OCI-LY1 (cell line): ENCODE results near the gene SEMA3D.

Source experiments
- CTCF ChIP-seq: fragments of 200-600 bp; sonication (generic), shearing (Covaris generic); IDR thresholded peaks from 2 replicates; pipeline ENCODE4 v1.5.1; 2017; ENCODE audit warnings: mild to moderate bottlenecking, antibody characterized with exemption, low read length, moderate library complexity, mixed read lengths
- EZH2 ChIP-seq: fragments of 200-600 bp; sonication (generic), shearing (Covaris generic); IDR thresholded peaks from 2 replicates; pipeline ENCODE4 v1.8.0; 2017; ENCODE audit warnings: borderline replicate concordance, mixed run types, mild to moderate bottlenecking, antibody characterized with exemption, low read length, moderate library complexity, mixed read lengths

GRCh38 chr7:85004402-85004801 is 182.5 kb downstream of the SEMA3D start:
- TF ChIP-seq CTCF (no peak), EZH2 (no peak)
